ENCODE measurements around the gene TCEA3. TPM values are rescaled to one million over a fixed set of nuclear protein-coding genes. Genes with fewer than 3 reads are reported as not detected.

Gene TCEA3
- total RNA-seq, 1 donor from 2014 or later = 3.3 TPM

- H3K9me3 ChIP-seq (ENCODE audit: insufficient read depth, low read depth, low read length) = no peaks in the 10 kb centered on the region
- peaks cover 26% of the 10 kb centered on the region for H4K20me1 ChIP-seq (ENCODE audit: insufficient read depth, low read length)
- no peaks in the 10 kb centered on the region for H3K9me3 Mint-ChIP-seq (ENCODE audit: unreplicated experiment)
- TF ChIP-seq EZH2 (IDR thresholded peaks at IDR 0.05; ENCODE audit: insufficient read depth, low read length) (no peak), CTCF (IDR thresholded peaks at IDR 0.05; ENCODE audit: insufficient read depth, low read depth, low read length) (no peak)
- H3K4me3 ChIP-seq (ENCODE audit: insufficient read depth, low read depth, low read length) = no peak overlapping the region
- H3K27me3 ChIP-seq (ENCODE audit: insufficient read depth, low read length) = no peaks in the 10 kb centered on the region
- peak; percentile 74 for DNase-seq (ENCODE audit: low read depth)
- no peak overlapping the region for H3K27ac Mint-ChIP-seq (ENCODE audit: unreplicated experiment)
- no peaks in the 10 kb centered on the region for H3K36me3 ChIP-seq (ENCODE audit: insufficient read depth, low read length)
- H3K4me1 ChIP-seq (ENCODE audit: insufficient read depth, low read length) = peaks cover 14% of the 10 kb centered on the region
- H2AFZ ChIP-seq (ENCODE audit: low read depth, low read length) = no peak overlapping the region
- peak overlapping the region; percentile 19 for H3K4me2 ChIP-seq (ENCODE audit: low read length)
- peaks cover 3% of the 10 kb centered on the region for H3K27me3 Mint-ChIP-seq (ENCODE audit: low read depth, unreplicated experiment)
- no peak overlapping the region for H3K4me3 Mint-ChIP-seq (ENCODE audit: unreplicated experiment)
- H3K79me2 ChIP-seq (ENCODE audit: insufficient read depth, low read length) = no peaks in the 10 kb centered on the region
- H3K9ac ChIP-seq (ENCODE audit: low read length) = no peak overlapping the region
- no peak overlapping the region for H3K27ac ChIP-seq (ENCODE audit: low read depth, low read length)
- H3K4me1 Mint-ChIP-seq (ENCODE audit: low read depth, unreplicated experiment) = peaks cover 5% of the 10 kb centered on the region
- no peak for FAIRE-seq
- H3K36me3 Mint-ChIP-seq (ENCODE audit: low read depth, unreplicated experiment) = peaks cover 40% of the 10 kb centered on the region
These were observed 31.7 kb upstream of the TCEA3 start for GRCh38 chr1:23456226-23456625.

DNA sequence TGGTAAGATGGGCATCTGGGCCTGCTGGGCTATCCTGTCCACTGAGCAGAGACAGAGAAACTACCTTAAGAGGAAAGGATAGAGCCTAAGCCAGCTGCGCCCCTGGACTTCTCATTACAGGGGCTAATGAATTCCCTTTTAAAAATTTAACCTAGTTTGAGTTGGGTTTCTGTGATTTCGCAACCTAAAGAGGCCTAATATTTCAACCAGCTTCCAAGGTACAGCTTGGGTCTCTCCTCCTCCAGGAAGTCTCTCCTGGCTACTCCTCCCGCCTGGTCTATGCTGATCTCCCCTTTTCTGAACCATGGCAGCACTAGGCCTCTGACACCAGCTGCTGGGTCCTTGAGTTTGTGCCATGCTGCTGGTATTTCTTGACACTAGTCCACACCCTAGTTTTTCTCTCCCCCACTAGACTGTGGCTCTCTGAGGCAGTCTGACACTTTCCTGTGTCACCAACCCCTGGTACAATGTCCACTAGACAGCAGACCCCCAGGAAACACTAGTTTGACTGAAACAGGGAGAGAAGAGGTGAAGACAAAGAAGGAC, 29.0 kb upstream of the TCEA3 start:
- no peak overlapping the region for H3K27ac ChIP-seq (ENCODE audit: low read depth, low read length)
- no peaks in the 10 kb centered on the region for H3K9me3 ChIP-seq (ENCODE audit: insufficient read depth, low read depth, low read length)
- H3K4me3 ChIP-seq (ENCODE audit: insufficient read depth, low read depth, low read length) = no peak overlapping the region

More for the DNA sequence above, 29.0 kb upstream of the TCEA3 start:
- Histone ChIP-seq H3K4me1 (ENCODE audit: insufficient read depth, low read length) (peaks cover 14% of the 10 kb centered on the region), H3K36me3 (ENCODE audit: insufficient read depth, low read length) (peaks cover 2% of the 10 kb centered on the region), H3K4me2 (ENCODE audit: low read length) (no peak overlapping the region), H3K79me2 (ENCODE audit: insufficient read depth, low read length) (no peaks in the 10 kb centered on the region), H4K20me1 (ENCODE audit: insufficient read depth, low read length) (peaks cover 26% of the 10 kb centered on the region), H3K27me3 (ENCODE audit: insufficient read depth, low read length) (no peaks in the 10 kb centered on the region), H3K9ac (ENCODE audit: low read length) (no peak overlapping the region), H2AFZ (ENCODE audit: low read depth, low read length) (no peak overlapping the region)
- TF ChIP-seq EZH2 (IDR thresholded peaks at IDR 0.05; ENCODE audit: insufficient read depth, low read length) (no peak), CTCF (IDR thresholded peaks at IDR 0.05; ENCODE audit: insufficient read depth, low read depth, low read length) (no peak)
- peaks cover 5% of the 10 kb centered on the region for H3K4me1 Mint-ChIP-seq (ENCODE audit: low read depth, unreplicated experiment)
- peaks cover 44% of the 10 kb centered on the region for H3K36me3 Mint-ChIP-seq (ENCODE audit: low read depth, unreplicated experiment)
- no peak overlapping the region for H3K4me3 Mint-ChIP-seq (ENCODE audit: unreplicated experiment)
- H3K27ac Mint-ChIP-seq (ENCODE audit: unreplicated experiment) = no peak overlapping the region
- DNase-seq (ENCODE audit: low read depth) (no peak), FAIRE-seq (no peak)
- no peaks in the 10 kb centered on the region for H3K9me3 Mint-ChIP-seq (ENCODE audit: unreplicated experiment)
- peaks cover 3% of the 10 kb centered on the region for H3K27me3 Mint-ChIP-seq (ENCODE audit: low read depth, unreplicated experiment)

Measured in astrocyte (in vitro differentiated cells and primary cell).